ENCODE measurements around the gene SH3GL2. TPM values are rescaled to one million over a fixed set of nuclear protein-coding genes. Genes with fewer than 3 reads are reported as not detected.

Gene SH3GL2
- total RNA-seq, 5 donors from 2014 or later (not counting 1 experiment from before 2014, with no cell fraction given) = not detected

DNA sequence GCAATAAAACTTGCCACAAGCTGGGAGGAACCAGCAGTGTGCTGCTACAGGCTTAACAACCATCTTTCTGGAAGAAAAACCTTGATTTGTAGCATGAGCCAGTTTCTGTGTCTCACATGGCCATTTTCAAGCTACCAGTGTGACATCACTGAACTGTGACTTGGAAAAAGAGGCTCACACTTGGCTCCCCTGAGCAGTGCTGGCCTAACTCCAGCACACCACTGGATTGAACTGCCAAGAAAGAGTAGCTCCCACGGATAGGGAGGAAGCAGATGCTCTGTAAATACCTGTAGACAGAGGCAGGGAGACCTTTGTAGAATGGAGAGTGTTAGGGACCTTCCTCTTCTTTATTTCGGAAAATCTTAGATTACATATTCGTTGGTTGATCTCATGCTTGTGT is 197.9 kb downstream of the SH3GL2 start:
- CTCF ChIA-PET = interaction anchor here in 1 of 2 donors (0.6 kb wide), 1 partner anchor 1567 kb away, joined by 3 read pairs; no protein-coding TSS in a partner anchor
- no peaks in the 10 kb centered on the region for H3K4me1 Mint-ChIP-seq
- no peak for ATAC-seq (replicated peaks in 1 of 4)

DNA sequence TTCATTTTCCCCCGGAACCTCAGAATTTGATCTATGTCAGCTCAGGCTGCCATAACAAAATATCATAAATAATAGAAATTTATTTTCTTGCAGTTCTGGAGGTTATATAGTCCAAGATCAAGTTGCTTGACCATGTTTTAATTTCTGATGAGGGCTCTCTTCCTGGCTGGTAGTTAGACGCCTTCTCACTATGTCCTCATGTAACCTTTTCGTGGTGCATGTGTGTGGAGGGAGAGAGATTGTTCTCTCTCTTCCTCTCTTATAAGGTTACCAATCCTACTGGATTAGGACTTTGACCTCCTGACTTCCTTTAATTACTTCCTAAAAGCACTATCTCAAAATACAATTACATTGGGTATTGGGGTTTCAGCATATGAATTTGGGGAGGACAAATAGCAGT is 198.6 kb downstream of the SH3GL2 start:
- WGBS (ENCODE audit: insufficient coverage) = no CpG with 5 or more reads among the region's 3 CpGs
- no peak overlapping the region for H3K27ac ChIP-seq (ENCODE audit: low read length)
- POLR2A ChIA-PET = no interaction called here

More for the DNA sequence above, 197.9 kb downstream of the SH3GL2 start:
- DNase-seq = no peak
- Histone ChIP-seq H3K27ac (ENCODE audit: low read length) (no peak overlapping the region), H3K4me1 (ENCODE audit: control insufficient read depth in 1 of 2, extremely low read depth in 1 of 2, insufficient read depth in 2 of 2, low read length in 2 of 2) (no peaks in the 10 kb centered on the region), H3K4me3 (ENCODE audit: control insufficient read depth in 1 of 2, extremely low read depth in 1 of 2, low read length in 1 of 2) (no peak overlapping the region), H3K9me3 (no peaks in the 10 kb centered on the region), H3K27me3 (replicated peaks in 1 of 2; ENCODE audit: control insufficient read depth in 2 of 2, extremely low read depth in 1 of 2, insufficient read depth in 2 of 2, low read length in 1 of 2) (no peaks in the 10 kb centered on the region), H3K36me3 (ENCODE audit: control insufficient read depth in 2 of 2, extremely low read depth in 1 of 2, insufficient read depth in 1 of 2, low read length in 1 of 2) (no peaks in the 10 kb centered on the region)
- Mint-ChIP-seq H3K9me3 (peaks cover 14 to 16% (median 15%) of the 10 kb centered on the region in 3 donors), H3K27ac (no peak overlapping the region), H3K36me3 (no peaks in the 10 kb centered on the region), H3K4me3 (no peak overlapping the region), H3K27me3 (no peaks in the 10 kb centered on the region)
- POLR2A ChIA-PET = no interaction called here
- no CpG with 5 or more reads among the region's 3 CpGs for WGBS (ENCODE audit: insufficient coverage)

DNA sequence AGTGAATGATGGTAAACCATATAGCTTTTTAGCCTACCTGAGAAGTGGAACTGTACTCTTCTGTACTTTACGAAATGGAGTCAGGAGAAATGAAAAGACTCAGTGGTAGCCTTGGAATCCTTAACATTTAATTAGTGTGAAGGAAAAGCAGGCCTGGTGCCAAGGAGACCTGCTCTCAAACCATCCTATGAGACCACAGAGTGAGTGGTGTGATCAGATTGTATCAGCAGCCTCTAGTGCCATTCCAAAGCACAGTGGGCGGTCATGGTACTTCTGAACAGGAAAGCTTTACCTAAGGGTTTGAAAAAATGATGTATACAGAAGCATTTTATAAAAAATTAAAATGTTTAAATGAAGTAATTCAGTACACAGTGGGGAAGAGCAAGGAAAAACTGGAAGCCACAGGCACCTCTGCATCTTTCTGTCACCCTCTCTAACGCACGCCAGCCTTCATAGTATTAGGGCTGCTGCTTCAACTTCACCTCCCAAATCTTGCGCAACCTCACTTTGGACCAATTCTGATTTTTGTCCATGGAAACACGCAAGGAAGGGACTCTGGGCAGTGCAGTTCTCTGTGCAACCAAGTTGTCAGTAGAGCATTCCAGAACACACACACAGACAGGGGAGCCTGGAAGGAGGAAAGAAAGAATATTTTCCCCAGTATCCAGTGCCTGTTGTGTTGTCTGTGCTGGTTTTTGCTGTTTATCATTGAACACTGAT is 203.7 kb downstream of the SH3GL2 start:
- ATAC-seq (replicated peaks in 1 of 4) = no peak
- no peaks in the 10 kb centered on the region for H3K36me3 Mint-ChIP-seq
- ChIA-PET POLR2A (no interaction called here), CTCF (interaction anchor here in 1 of 2 donors (0.6 kb wide), 1 partner anchor 10 kb away, joined by 3 read pairs; no protein-coding TSS in a partner anchor)
- Histone ChIP-seq H3K27ac (ENCODE audit: low read length) (no peak overlapping the region), H3K9me3 (no peaks in the 10 kb centered on the region), H3K4me1 (ENCODE audit: control insufficient read depth in 1 of 2, extremely low read depth in 1 of 2, insufficient read depth in 2 of 2, low read length in 2 of 2) (no peaks in the 10 kb centered on the region), H3K27me3 (replicated peaks in 1 of 2; ENCODE audit: control insufficient read depth in 2 of 2, extremely low read depth in 1 of 2, insufficient read depth in 2 of 2, low read length in 1 of 2) (no peaks in the 10 kb centered on the region), H3K36me3 (ENCODE audit: control insufficient read depth in 2 of 2, extremely low read depth in 1 of 2, insufficient read depth in 1 of 2, low read length in 1 of 2) (no peaks in the 10 kb centered on the region), H3K4me3 (ENCODE audit: control insufficient read depth in 1 of 2, extremely low read depth in 1 of 2, low read length in 1 of 2) (no peak overlapping the region)
- H3K4me1 Mint-ChIP-seq = no peaks in the 10 kb centered on the region
- no peak overlapping the region for H3K4me3 Mint-ChIP-seq
- 90% methylated on average over 2 of the region's 6 CpGs for WGBS (ENCODE audit: insufficient coverage)
- DNase-seq = no peak
- peaks cover 8 to 13% (median 12%) of the 10 kb centered on the region in 3 donors for H3K9me3 Mint-ChIP-seq
- H3K27me3 Mint-ChIP-seq = no peaks in the 10 kb centered on the region
- H3K27ac Mint-ChIP-seq = no peak overlapping the region

More for the DNA sequence above, 198.6 kb downstream of the SH3GL2 start:
- Histone ChIP-seq H3K4me3 (ENCODE audit: control insufficient read depth in 1 of 2, extremely low read depth in 1 of 2, low read length in 1 of 2) (no peak overlapping the region), H3K4me1 (ENCODE audit: control insufficient read depth in 1 of 2, extremely low read depth in 1 of 2, insufficient read depth in 2 of 2, low read length in 2 of 2) (no peaks in the 10 kb centered on the region), H3K9me3 (no peaks in the 10 kb centered on the region), H3K27me3 (replicated peaks in 1 of 2; ENCODE audit: control insufficient read depth in 2 of 2, extremely low read depth in 1 of 2, insufficient read depth in 2 of 2, low read length in 1 of 2) (no peaks in the 10 kb centered on the region), H3K36me3 (ENCODE audit: control insufficient read depth in 2 of 2, extremely low read depth in 1 of 2, insufficient read depth in 1 of 2, low read length in 1 of 2) (no peaks in the 10 kb centered on the region)
- no peak for ATAC-seq (replicated peaks in 1 of 4)
- peaks cover 16% of the 10 kb centered on the region in 3 donors for H3K9me3 Mint-ChIP-seq
- CTCF ChIA-PET = no interaction called here
- H3K36me3 Mint-ChIP-seq = no peaks in the 10 kb centered on the region
- no peak overlapping the region for H3K4me3 Mint-ChIP-seq
- no peak for DNase-seq
- no peak overlapping the region for H3K27ac Mint-ChIP-seq
- H3K4me1 Mint-ChIP-seq = no peaks in the 10 kb centered on the region
- no peaks in the 10 kb centered on the region for H3K27me3 Mint-ChIP-seq

DNA sequence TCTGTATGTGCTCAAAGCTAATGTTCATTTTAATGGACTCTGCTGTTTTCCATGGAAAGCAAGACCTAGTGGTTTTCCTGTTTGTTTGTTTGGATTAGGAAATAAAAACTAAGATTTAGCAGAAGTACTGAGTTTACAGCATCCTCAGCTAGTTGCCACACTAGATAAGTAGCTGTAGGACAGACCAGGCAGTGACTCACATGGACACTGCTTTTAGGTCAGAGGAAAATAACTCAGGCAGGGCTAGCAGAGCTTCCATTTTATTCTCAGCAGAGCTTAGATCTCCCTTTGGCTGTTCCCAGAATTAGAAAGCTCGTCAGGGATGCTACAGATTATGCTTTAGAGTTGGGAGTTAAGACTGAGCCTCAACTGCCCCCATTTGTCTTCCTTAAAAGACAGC is 204.4 kb downstream of the SH3GL2 start:
- no peak for DNase-seq
- Histone ChIP-seq H3K4me1 (ENCODE audit: control insufficient read depth in 1 of 2, extremely low read depth in 1 of 2, insufficient read depth in 2 of 2, low read length in 2 of 2) (no peaks in the 10 kb centered on the region), H3K27me3 (replicated peaks in 1 of 2; ENCODE audit: control insufficient read depth in 2 of 2, extremely low read depth in 1 of 2, insufficient read depth in 2 of 2, low read length in 1 of 2) (no peaks in the 10 kb centered on the region), H3K9me3 (no peaks in the 10 kb centered on the region), H3K27ac (ENCODE audit: low read length) (no peak overlapping the region), H3K4me3 (ENCODE audit: control insufficient read depth in 1 of 2, extremely low read depth in 1 of 2, low read length in 1 of 2) (no peak overlapping the region), H3K36me3 (ENCODE audit: control insufficient read depth in 2 of 2, extremely low read depth in 1 of 2, insufficient read depth in 1 of 2, low read length in 1 of 2) (no peaks in the 10 kb centered on the region)
- H3K4me3 Mint-ChIP-seq = no peak overlapping the region
- H3K27me3 Mint-ChIP-seq = no peaks in the 10 kb centered on the region
- CTCF ChIA-PET = interaction anchor here in 1 of 2 donors (0.6 kb wide), 2 partner anchors 11 to 805 kb away, joined by 3 to 9 read pairs; no protein-coding TSS in a partner anchor
- no peaks in the 10 kb centered on the region for H3K36me3 Mint-ChIP-seq
- H3K9me3 Mint-ChIP-seq = peaks cover 5 to 12% (median 12%) of the 10 kb centered on the region in 3 donors
- POLR2A ChIA-PET = no interaction called here
- no peaks in the 10 kb centered on the region for H3K4me1 Mint-ChIP-seq
- no CpG with 5 or more reads among the region's 1 CpG for WGBS (ENCODE audit: insufficient coverage)
- no peak for ATAC-seq (replicated peaks in 1 of 4)
- no peak overlapping the region for H3K27ac Mint-ChIP-seq

DNA sequence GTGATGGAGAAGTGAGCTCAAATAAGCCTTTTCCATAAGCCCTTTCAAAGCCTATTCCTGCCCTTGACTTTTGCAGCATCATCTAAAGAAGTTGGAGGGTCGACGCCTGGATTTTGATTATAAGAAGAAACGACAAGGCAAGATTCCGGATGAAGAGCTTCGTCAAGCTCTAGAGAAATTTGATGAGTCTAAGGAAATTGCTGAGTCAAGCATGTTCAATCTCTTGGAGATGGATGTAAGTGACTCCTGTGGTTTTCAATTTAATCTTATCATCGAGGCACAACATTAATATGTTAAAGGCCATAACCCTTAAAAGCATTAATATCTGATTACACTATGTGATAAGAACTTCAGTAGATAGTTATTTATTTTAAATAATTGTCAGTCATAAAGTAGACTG is 210.4 kb downstream of the SH3GL2 start:
- no peak overlapping the region for H3K4me3 ChIP-seq (ENCODE audit: control insufficient read depth in 1 of 2, extremely low read depth in 1 of 2, low read length in 1 of 2)
- Mint-ChIP-seq H3K27ac (no peak overlapping the region), H3K4me3 (no peak overlapping the region), H3K9me3 (peaks cover 0 to 3% (median 3%) of the 10 kb centered on the region in 3 donors), H3K27me3 (no peaks in the 10 kb centered on the region), H3K4me1 (no peaks in the 10 kb centered on the region), H3K36me3 (no peaks in the 10 kb centered on the region)
- ChIA-PET CTCF (no interaction called here), POLR2A (no interaction called here)
- no CpG with 5 or more reads among the region's 6 CpGs for WGBS (ENCODE audit: insufficient coverage)
- H3K4me1 ChIP-seq (ENCODE audit: control insufficient read depth in 1 of 2, extremely low read depth in 1 of 2, insufficient read depth in 2 of 2, low read length in 2 of 2) = no peaks in the 10 kb centered on the region
- H3K9me3 ChIP-seq = no peaks in the 10 kb centered on the region
- DNase-seq (no peak), ATAC-seq (replicated peaks in 1 of 4) (no peak)
- no peaks in the 10 kb centered on the region for H3K27me3 ChIP-seq (replicated peaks in 1 of 2; ENCODE audit: control insufficient read depth in 2 of 2, extremely low read depth in 1 of 2, insufficient read depth in 2 of 2, low read length in 1 of 2)
- no peak overlapping the region for H3K27ac ChIP-seq (ENCODE audit: low read length)
- no peaks in the 10 kb centered on the region for H3K36me3 ChIP-seq (ENCODE audit: control insufficient read depth in 2 of 2, extremely low read depth in 1 of 2, insufficient read depth in 1 of 2, low read length in 1 of 2)

DNA sequence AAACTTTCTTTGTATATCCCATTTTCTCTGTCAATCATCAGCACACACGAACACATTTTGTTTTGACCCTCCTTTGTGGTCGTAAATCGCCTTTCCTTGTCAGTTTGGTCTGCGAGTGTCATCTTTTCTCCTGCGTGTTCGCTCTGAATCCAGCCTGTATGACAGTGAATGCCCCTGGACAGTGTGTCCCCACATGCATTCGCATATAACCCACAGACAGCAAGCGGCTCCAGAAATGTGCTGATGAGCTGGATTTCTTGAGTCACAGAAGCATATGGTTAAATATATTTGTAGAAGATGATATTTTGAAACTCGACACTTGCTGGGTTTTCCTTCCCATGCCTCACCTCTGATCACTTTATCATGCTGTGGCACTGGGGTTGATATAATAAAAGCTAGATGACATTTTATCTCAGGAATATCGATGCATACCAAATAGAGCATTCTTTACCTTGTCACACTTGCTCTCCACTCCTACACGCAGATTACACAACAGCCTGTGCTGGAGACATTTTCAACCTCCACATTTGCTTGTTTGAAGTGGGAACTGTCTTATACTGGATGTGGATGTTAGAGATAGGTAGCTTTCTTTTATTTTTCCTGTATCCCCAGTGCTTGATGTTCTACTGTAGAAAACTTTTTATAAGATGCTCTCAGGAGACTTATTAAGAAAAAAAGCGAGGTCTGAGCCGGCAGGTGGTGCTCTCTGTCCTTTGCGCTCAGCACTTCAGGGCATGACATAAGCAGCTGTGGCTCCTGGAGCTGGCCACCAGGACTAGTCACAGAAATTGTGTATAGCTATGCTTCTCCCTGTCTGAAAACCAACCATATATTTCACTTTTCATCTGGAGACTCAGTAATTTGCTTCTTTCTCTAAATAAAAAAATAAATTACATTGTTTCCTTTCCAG is 215.1 kb downstream of the SH3GL2 start:
- ATAC-seq (replicated peaks in 1 of 4) (no peak), DNase-seq (no peak)
- Histone ChIP-seq H3K36me3 (ENCODE audit: control insufficient read depth in 2 of 2, extremely low read depth in 1 of 2, insufficient read depth in 1 of 2, low read length in 1 of 2) (no peaks in the 10 kb centered on the region), H3K27ac (ENCODE audit: low read length) (no peak overlapping the region), H3K27me3 (replicated peaks in 1 of 2; ENCODE audit: control insufficient read depth in 2 of 2, extremely low read depth in 1 of 2, insufficient read depth in 2 of 2, low read length in 1 of 2) (no peaks in the 10 kb centered on the region), H3K4me3 (ENCODE audit: control insufficient read depth in 1 of 2, extremely low read depth in 1 of 2, low read length in 1 of 2) (no peak overlapping the region), H3K9me3 (no peaks in the 10 kb centered on the region), H3K4me1 (ENCODE audit: control insufficient read depth in 1 of 2, extremely low read depth in 1 of 2, insufficient read depth in 2 of 2, low read length in 2 of 2) (no peaks in the 10 kb centered on the region)
- POLR2A ChIA-PET = no interaction called here
- CTCF ChIA-PET = no interaction called here
- no peaks in the 10 kb centered on the region for H3K4me1 Mint-ChIP-seq
- H3K27me3 Mint-ChIP-seq = no peaks in the 10 kb centered on the region
- peaks cover 0 to 3% (median 0%) of the 10 kb centered on the region in 3 donors for H3K9me3 Mint-ChIP-seq
- WGBS (ENCODE audit: insufficient coverage) = 67% methylated on average over 9 of the region's 14 CpGs
- H3K4me3 Mint-ChIP-seq = no peak overlapping the region
- H3K36me3 Mint-ChIP-seq = no peaks in the 10 kb centered on the region
- H3K27ac Mint-ChIP-seq = no peak overlapping the region

All from T-cell (primary cell).